OCI-LY3 (cell line): ENCODE results near the gene PHF21B.

Source experiments
- CTCF ChIP-seq: fragments of 200-600, 300-600 bp; sonication (generic); IDR thresholded peaks from 2 replicates; pipeline ENCODE4 v1.5.1; 2014; ENCODE audit warnings: antibody characterized with exemption, low read length, low read depth
- EZH2phosphoT487 ChIP-seq: fragments of 200-600 bp; shearing (Covaris generic); IDR thresholded peaks from 2 replicates; pipeline ENCODE4 v1.6.1; 2018; ENCODE audit warnings: antibody characterized with exemption, mixed run types, low read depth

DNA sequence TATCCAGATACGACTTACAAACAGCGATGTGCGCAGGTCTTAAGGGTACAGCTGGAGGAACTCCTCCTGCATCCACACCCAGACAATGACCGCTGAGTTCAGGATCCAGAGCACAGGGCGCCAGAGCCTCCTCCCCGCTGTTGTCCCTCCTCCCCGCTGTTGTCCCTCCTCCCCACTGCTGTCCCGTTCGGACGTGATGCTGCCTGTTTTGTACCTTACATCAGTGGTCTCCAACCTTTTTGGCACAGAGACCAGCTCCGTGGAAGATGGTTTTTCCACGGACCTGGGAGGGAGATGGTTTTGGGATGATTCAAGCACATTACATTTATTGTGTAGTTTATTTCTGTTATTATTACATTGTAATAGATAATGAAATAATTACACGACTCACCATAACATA, 62.0 kb downstream of the PHF21B start:
- TF ChIP-seq CTCF (no peak), EZH2phosphoT487 (no peak)
